AG04450 (cell line): Measurements from ENCODE around the gene VGLL4. TPM values are rescaled to one million over a fixed set of nuclear protein-coding genes. Genes with fewer than 3 reads are reported as not detected.
A peak's percentile ranks its signal among the peaks of the same experiment; 100 is the strongest.
"Not testable (repeated sequence)": the region's sequence is repeated elsewhere in the genome, so short reads cannot be mapped to it uniquely, and the experiment has no call there.

Experiments
- CTCF ChIA-PET: fragments of 300-600, 350-600 bp; formaldehyde crosslinking; extraction: SDS; loops from one replicate; lab custom pipeline; 2022; ENCODE audit warnings: antibody characterized with exemption, inconsistent platforms; lab: Charles Lee
- POLR2A ChIA-PET: fragments of 350-600 bp; formaldehyde crosslinking; extraction: SDS; loops from one replicate; lab custom pipeline; 2021; ENCODE audit warnings: antibody characterized with exemption, inconsistent platforms; lab: Yijun Ruan, JAX
- DNase-seq: peaks from one replicate; pipeline ENCODE4 v3.0.0-alpha.2; 2011; ENCODE audit warnings: low read depth, low spot score
- H3K27ac ChIP-seq: one replicate; pipeline ENCODE4 v1.5.1; 2012; ENCODE audit warnings: low read depth, low read length, control low read depth
- H3K27me3 ChIP-seq: one replicate; pipeline ENCODE4 v1.6.0; 2012; ENCODE audit warnings: low read length; ENCODE audit not compliant: control insufficient read depth, insufficient read depth
- H3K4me3 ChIP-seq: 2 replicates; pipeline ENCODE4 v1.5.1; 2011; ENCODE audit warnings: mild to moderate bottlenecking, low read depth, low read length, control low read depth
- H3K9me3 ChIP-seq: 2 replicates; pipeline ENCODE4 v1.5.1; 2012; ENCODE audit warnings: low read length; ENCODE audit not compliant: control insufficient read depth, insufficient read depth
- CTCF ChIP-seq: IDR thresholded peaks from 2 replicates; pipeline ENCODE4 v1.5.1; 2011; ENCODE audit warnings: low read depth, low read length, control low read depth, inconsistent platforms
- polyA plus RNA-seq: library from polyadenylated mRNA; depleted of rRNA; stranded (reverse); fragments of >200 nt; gene quantifications from 2 replicates; pipeline ENCODE4 v1.2.3, GENCODE V29; 2011

VGLL4 gene
- polyA plus RNA-seq, 1 experiment: 30.5 TPM

- POLR2A ChIA-PET: interaction anchor here (0.6 kb wide), 1 partner anchor 708 kb away, joined by 5 read pairs; no protein-coding TSS in a partner anchor
- H3K27me3 ChIP-seq: no peaks in the 10 kb centered on the region
- TF ChIP-seq CTCF: no peak
- peak overlapping the region; percentile 49 for H3K27ac ChIP-seq
- DNase-seq: no peak
- H3K4me3 ChIP-seq: no peak overlapping the region
- CTCF ChIA-PET: no interaction called here
- H3K9me3 ChIP-seq: no peaks in the 10 kb centered on the region; the same call in 1 of the 2 replicates
Measured at GRCh38 chr3:11513817-11514135, 129.9 kb downstream of the VGLL4 start.

- H3K4me3 ChIP-seq, POLR2A ChIA-PET, DNase-seq, H3K9me3 ChIP-seq, H3K27ac ChIP-seq, H3K27me3 ChIP-seq: not testable (repeated sequence)
- CTCF ChIA-PET: interaction anchor here (0.6 kb wide), 1 partner anchor 27 kb away, joined by 4 read pairs; no protein-coding TSS in a partner anchor
Measured at GRCh38 chr3:11513125-11513816, 130.4 kb downstream of the VGLL4 start.

DNA sequence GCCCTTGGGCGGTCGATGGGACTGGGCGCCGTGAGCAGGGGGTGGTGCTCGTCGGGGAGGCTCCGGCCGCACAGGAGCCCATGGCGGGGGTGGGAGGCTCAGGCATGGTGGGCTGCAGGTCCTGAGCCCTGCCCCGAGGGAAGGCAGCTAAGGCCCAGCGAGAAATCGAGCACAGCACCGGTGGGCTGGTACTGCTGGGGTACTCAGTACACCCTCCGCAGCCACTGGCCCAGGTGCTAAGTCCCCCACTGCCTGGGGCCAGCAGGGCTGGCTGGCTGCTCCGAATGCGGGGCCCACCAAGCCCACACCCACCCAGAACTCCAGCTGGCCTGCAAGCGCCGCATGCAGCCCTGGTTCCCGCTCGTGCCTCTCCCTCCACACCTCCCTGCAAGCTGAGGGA lies 132.1 kb downstream of the VGLL4 start:
- H3K4me3 ChIP-seq, H3K27ac ChIP-seq, H3K9me3 ChIP-seq, DNase-seq, CTCF ChIA-PET, H3K27me3 ChIP-seq, POLR2A ChIA-PET: not testable (repeated sequence)

DNA sequence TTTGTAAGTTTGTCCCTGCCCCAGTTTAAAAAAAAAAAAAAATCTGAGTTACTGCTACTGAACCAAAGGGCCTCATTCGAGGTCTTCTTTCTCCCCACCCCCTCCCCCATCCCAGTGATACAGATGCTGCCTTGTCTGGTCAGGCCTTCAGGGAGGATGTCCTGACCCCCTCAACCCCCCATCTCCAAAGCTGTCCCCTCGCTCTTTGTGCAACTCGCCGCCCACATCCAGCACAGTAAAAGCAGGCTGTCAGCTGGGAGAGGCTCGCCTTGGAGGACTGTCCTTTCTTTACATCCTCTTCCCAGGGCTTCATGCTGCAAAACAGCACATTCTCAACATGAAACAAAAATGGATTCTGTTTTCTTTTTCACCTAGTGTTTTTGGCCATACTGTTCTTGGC lies 133.4 kb downstream of the VGLL4 start:
- ChIA-PET POLR2A (interaction anchor here (1.2 kb wide), 1 partner anchor 38 kb away, joined by 3 read pairs; no protein-coding TSS in a partner anchor), CTCF (interaction anchor here (3.6 kb wide), 1 partner anchor 141 kb away, joined by 17 read pairs; no protein-coding TSS in a partner anchor)
- TF ChIP-seq CTCF: no peak
- no peak for DNase-seq
- Histone ChIP-seq H3K9me3 (no peaks in the 10 kb centered on the region; the same call in 1 of the 2 replicates), H3K27ac (peak overlapping the region; percentile 87), H3K4me3 (no peak overlapping the region), H3K27me3 (no peaks in the 10 kb centered on the region)

DNA sequence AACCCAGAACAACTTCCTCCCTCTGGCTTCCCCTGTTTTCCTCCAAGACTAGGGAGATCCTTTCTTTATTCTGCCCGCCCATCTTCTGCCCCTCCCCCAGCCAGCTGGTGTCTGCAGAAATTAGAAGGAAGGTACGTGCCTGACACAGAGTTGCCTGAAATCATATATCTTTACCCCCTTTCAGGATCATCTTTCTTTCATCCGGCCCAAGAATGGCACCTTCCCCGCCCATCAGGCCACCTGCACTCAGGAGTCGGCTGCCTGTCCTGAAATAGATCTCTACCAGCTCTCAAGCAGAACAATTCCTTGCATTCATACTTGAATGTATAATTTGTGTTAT lies 133.7 kb downstream of the VGLL4 start:
- no peak for DNase-seq
- H3K9me3 ChIP-seq: no peaks in the 10 kb centered on the region; the same call in 1 of the 2 replicates
- ChIA-PET CTCF (interaction anchor here (3.6 kb wide), 1 partner anchor 142 kb away, joined by 17 read pairs; no protein-coding TSS in a partner anchor), POLR2A (interaction anchor here (1.2 to 1.6 kb wide), 2 partner anchors 20 to 39 kb away, joined by 3 to 9 read pairs; no protein-coding TSS in a partner anchor)
- H3K27me3 ChIP-seq: no peaks in the 10 kb centered on the region
- H3K4me3 ChIP-seq: no peak overlapping the region
- peak overlapping the region; percentile 87 for H3K27ac ChIP-seq
- TF ChIP-seq CTCF: no peak
